DND-41 (cell line): ENCODE results near the gene FBN1.

Experiments
- ATAC-seq: fragments of 200-7000 bp; cut with Tn5 transposase; 3 replicates; pipeline ENCODE4 v1.9.1; 2021; ENCODE audit warnings: low read depth; ENCODE audit not compliant: insufficient read depth
- DNase-seq: peaks from one replicate; pipeline ENCODE4 v3.0.0-alpha.2; 2020
- H2AFZ ChIP-seq: 2 replicates; pipeline ENCODE4 v1.6.0; 2012; ENCODE audit warnings: low read depth, low read length
- H3K27ac ChIP-seq: 2 replicates; pipeline ENCODE4 v1.5.1; 2012; ENCODE audit warnings: low read length, inconsistent platforms
- H3K27me3 ChIP-seq: fragments of 200-600 bp; sonication (generic); 2 replicates; pipeline ENCODE4 v1.6.0; 2012; ENCODE audit warnings: low read length, mild to moderate bottlenecking, inconsistent platforms; ENCODE audit not compliant: insufficient read depth, poor library complexity
- H3K36me3 ChIP-seq: 2 replicates; pipeline ENCODE4 v1.5.1; 2012; ENCODE audit warnings: low read length, inconsistent platforms; ENCODE audit not compliant: insufficient read depth
- H3K4me1 ChIP-seq: 2 replicates; pipeline ENCODE4 v1.5.1; 2012; ENCODE audit warnings: mild to moderate bottlenecking, low read length; ENCODE audit not compliant: insufficient read depth
- H3K4me2 ChIP-seq: 2 replicates; pipeline ENCODE4 v1.6.0; 2012; ENCODE audit warnings: mild to moderate bottlenecking, moderate library complexity, low read length, inconsistent platforms; ENCODE audit not compliant: insufficient read depth
- H3K4me3 ChIP-seq, 2 experiments: fragments of 200-600 bp in 1 of 2; shearing (Covaris generic) in 1 of 2; 2 replicates each; pipeline ENCODE4 v1.5.1; 2012 to 2016; ENCODE audit warnings: inconsistent platforms in 2 of 2, low read length in 2 of 2, mild to moderate bottlenecking in 2 of 2, low read depth in 1 of 2, moderate library complexity in 1 of 2
- H3K79me2 ChIP-seq: 2 replicates; pipeline ENCODE4 v1.6.0; 2012; ENCODE audit warnings: low read length, inconsistent platforms; ENCODE audit not compliant: insufficient read depth
- H3K9ac ChIP-seq: 2 replicates; pipeline ENCODE4 v1.6.0; 2012; ENCODE audit warnings: low read depth, mild to moderate bottlenecking, inconsistent platforms, low read length, moderate library complexity
- H3K9me3 ChIP-seq: 2 replicates; pipeline ENCODE4 v1.5.1; 2012; ENCODE audit warnings: low read length, moderate library complexity, mild to moderate bottlenecking, inconsistent platforms; ENCODE audit not compliant: insufficient read depth, severe bottlenecking
- H4K20me1 ChIP-seq: 2 replicates; pipeline ENCODE4 v1.6.0; 2012; ENCODE audit warnings: low read length; ENCODE audit not compliant: insufficient read depth
- EZH2 ChIP-seq: IDR thresholded peaks from 3 replicates; pipeline ENCODE4 v1.6.1; 2012; ENCODE audit warnings: borderline replicate concordance, low read depth, mild to moderate bottlenecking, moderate library complexity, low read length, inconsistent platforms; ENCODE audit not compliant: severe bottlenecking
- TF ChIP-seq, protein P1 (sequence below): IDR thresholded peaks from 2 replicates; pipeline ENCODE4 v1.5.1; 2012; ENCODE audit warnings: borderline replicate concordance, low read length, moderate library complexity, mild to moderate bottlenecking; ENCODE audit not compliant: poor library complexity, severe bottlenecking; ENCODE audit errors: extremely low read depth

FBN1 gene

DNA sequence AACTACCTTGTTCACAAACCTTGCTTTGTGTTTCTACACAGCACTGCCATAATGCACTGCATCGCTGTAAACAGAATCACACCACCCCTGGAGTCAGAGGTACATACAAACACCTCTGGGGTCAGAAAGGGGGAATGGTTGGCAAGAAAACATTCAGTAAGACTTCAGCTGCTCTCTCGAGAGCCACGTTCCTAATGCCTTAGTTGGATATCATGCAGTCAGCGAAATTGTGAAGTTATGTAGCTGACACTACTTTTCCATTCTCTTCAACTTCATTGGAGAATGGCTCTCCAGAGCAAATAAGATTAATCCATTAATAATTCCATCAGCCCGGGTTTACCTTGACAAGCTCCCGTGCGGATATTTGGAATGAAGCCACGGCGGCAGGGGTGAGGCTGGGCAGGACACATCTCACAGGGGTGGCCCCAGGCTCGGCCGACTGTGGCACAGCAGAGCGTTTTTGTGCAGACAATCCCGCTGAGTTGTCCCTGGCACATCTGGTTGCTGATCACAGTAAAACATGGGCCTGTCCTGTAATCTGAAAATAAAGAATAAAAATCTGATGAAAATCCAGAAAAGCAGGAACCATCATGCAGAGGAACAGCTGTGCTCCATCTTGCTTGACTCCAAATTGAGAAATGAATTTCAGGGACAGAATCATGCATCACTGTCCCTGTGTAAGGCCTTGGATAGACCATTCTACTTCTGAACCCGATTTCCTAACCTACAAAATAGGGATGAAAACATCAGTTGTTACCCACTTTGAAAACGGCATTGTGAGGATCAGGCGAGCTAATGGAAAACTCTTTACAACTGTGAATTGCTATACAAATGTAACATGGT, 108.0 kb downstream of the FBN1 start:
- Histone ChIP-seq H3K9ac (no peak overlapping the region), H3K79me2 (no peaks in the 10 kb centered on the region), H3K4me1 (no peaks in the 10 kb centered on the region), H3K36me3 (no peaks in the 10 kb centered on the region), H3K27ac (no peak overlapping the region), H3K9me3 (no peaks in the 10 kb centered on the region), H3K27me3 (no peaks in the 10 kb centered on the region), H4K20me1 (no peaks in the 10 kb centered on the region), H3K4me3 (no peak overlapping the region), H3K4me2 (no peak overlapping the region), H2AFZ (no peak overlapping the region)
- no peak for ATAC-seq
- TF ChIP-seq, protein P1, sequence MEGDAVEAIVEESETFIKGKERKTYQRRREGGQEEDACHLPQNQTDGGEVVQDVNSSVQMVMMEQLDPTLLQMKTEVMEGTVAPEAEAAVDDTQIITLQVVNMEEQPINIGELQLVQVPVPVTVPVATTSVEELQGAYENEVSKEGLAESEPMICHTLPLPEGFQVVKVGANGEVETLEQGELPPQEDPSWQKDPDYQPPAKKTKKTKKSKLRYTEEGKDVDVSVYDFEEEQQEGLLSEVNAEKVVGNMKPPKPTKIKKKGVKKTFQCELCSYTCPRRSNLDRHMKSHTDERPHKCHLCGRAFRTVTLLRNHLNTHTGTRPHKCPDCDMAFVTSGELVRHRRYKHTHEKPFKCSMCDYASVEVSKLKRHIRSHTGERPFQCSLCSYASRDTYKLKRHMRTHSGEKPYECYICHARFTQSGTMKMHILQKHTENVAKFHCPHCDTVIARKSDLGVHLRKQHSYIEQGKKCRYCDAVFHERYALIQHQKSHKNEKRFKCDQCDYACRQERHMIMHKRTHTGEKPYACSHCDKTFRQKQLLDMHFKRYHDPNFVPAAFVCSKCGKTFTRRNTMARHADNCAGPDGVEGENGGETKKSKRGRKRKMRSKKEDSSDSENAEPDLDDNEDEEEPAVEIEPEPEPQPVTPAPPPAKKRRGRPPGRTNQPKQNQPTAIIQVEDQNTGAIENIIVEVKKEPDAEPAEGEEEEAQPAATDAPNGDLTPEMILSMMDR: no peak
- no peak for TF ChIP-seq EZH2
- DNase-seq: no peak

DNA sequence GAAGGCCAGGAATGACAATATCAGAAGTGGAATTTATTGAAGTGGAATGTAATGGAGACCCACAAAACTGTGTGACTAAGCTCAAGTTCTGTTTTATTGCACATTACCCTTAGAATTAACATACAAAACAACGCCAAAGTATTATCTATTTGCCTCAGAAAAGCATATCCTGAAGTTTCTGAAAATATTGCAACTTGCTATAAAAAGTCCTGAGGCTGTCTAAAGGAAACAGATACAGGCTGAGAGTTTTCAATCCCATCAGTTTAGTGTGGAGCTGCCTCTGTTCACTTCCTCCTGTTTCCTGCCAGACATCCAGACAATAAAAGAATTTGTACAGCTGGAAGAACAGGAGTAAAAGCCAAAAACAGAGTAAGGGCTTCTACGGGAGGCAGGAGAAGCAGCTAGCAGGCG, 108.8 kb downstream of the FBN1 start:
- H3K27me3 ChIP-seq: no peaks in the 10 kb centered on the region
- H4K20me1 ChIP-seq: no peaks in the 10 kb centered on the region
- TF ChIP-seq EZH2: no peak
- TF ChIP-seq, protein P1: no peak
- no peak overlapping the region for H3K27ac ChIP-seq
- H3K4me2 ChIP-seq: no peak overlapping the region
- no peak overlapping the region for H3K4me3 ChIP-seq
- no peaks in the 10 kb centered on the region for H3K79me2 ChIP-seq
- H3K4me1 ChIP-seq: no peaks in the 10 kb centered on the region
- DNase-seq (no peak), ATAC-seq (no peak)
- no peaks in the 10 kb centered on the region for H3K36me3 ChIP-seq
- no peak overlapping the region for H2AFZ ChIP-seq
- H3K9ac ChIP-seq: no peak overlapping the region
- H3K9me3 ChIP-seq: no peaks in the 10 kb centered on the region

DNA sequence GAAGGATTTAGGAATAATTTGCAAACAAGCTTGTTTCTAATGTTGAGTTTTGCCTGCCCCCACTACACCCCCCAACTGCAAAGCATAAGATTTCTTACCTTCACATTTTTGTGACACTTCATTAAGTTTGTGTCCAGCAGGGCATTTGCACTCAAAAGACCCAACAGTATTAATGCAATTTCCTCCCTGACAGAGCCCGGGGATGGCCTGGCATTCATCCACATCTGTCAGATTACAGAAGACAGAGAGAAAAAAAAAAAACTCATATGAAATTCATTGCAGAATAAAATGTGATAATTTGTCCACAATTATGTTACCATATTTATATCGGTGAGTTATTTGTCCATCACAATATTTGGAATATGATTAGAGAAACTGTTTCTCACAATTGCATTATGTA, 111.5 kb downstream of the FBN1 start:
- DNase-seq (no peak), ATAC-seq (no peak)
- H3K36me3 ChIP-seq: no peaks in the 10 kb centered on the region
- H4K20me1 ChIP-seq: no peaks in the 10 kb centered on the region
- no peaks in the 10 kb centered on the region for H3K4me1 ChIP-seq
- no peaks in the 10 kb centered on the region for H3K9me3 ChIP-seq
- H3K9ac ChIP-seq: no peak overlapping the region
- H3K27ac ChIP-seq: no peak overlapping the region
- H2AFZ ChIP-seq: no peak overlapping the region
- H3K4me3 ChIP-seq: no peak overlapping the region
- TF ChIP-seq, protein P1: no peak
- TF ChIP-seq EZH2: no peak
- no peak overlapping the region for H3K4me2 ChIP-seq
- no peaks in the 10 kb centered on the region for H3K27me3 ChIP-seq
- H3K79me2 ChIP-seq: no peaks in the 10 kb centered on the region
